Measurements from ENCODE around the gene DZIP1L.

- TF ChIP-seq CTCF (conservative IDR thresholded peaks at IDR 0.05; ENCODE audit: low read depth, low read length) (0 out of 2 replicates have a peak, but pooled peaks have one; percentile 22), EZH2 (IDR thresholded peaks at IDR 0.05; ENCODE audit: borderline replicate concordance, low read depth, low read length, poor library complexity, severe bottlenecking) (no peak)
Observed at GRCh38 chr3:138049157-138049919, 66.1 kb downstream of the DZIP1L start.
